H1 (cell line): ENCODE measurements around the gene RBBP5. TPM values are rescaled to one million over a fixed set of nuclear protein-coding genes. Genes with fewer than 3 reads are reported as not detected.

ENCODE experiments used
- CTCF ChIA-PET: fragments of 300-600 bp; sonication (Branson Sonifier 250); formaldehyde crosslinking; loops from one replicate; lab custom pipeline; 2021; ENCODE audit not compliant: partially characterized antibody; lab: Charles Lee
- POLR2A ChIA-PET: fragments of 300-600 bp; sonication (Branson Sonifier 250); formaldehyde crosslinking; loops from one replicate; lab custom pipeline; 2021; ENCODE audit warnings: inconsistent platforms; ENCODE audit not compliant: partially characterized antibody; lab: Charles Lee
- DNase-seq, 2 experiments: peaks; one replicate each; pipeline versions ENCODE4 v3.0.0 to v3.0.0-alpha.2; 2010 to 2022; ENCODE audit warnings: low spot score in 2 of 2, low read depth in 1 of 2, mixed read lengths in 1 of 2
- FAIRE-seq: peaks from 2 replicates; lab custom pipeline; 2011; peaks lifted over from hg19 to GRCh38; lab: Jason Lieb, UNC
- H2AFZ ChIP-seq: 2 replicates; pipeline ENCODE4 v1.8.1; 2012; ENCODE audit warnings: low read length, inconsistent platforms
- H2AK5ac ChIP-seq: 2 replicates; pipeline ENCODE4 v1.6.1; 2013; ENCODE audit warnings: low read depth, low read length
- H2BK120ac ChIP-seq: replicated peaks from 2 replicates; pipeline ENCODE3; 2013; ENCODE audit warnings: low read depth, low read length, inconsistent platforms
- H2BK12ac ChIP-seq: 2 replicates; pipeline ENCODE4 v1.6.1; 2013; ENCODE audit warnings: low read depth, low read length
- H2BK15ac ChIP-seq: 2 replicates; pipeline ENCODE4 v1.6.1; 2013; ENCODE audit warnings: low read length
- H2BK20ac ChIP-seq: 2 replicates; pipeline ENCODE4 v1.6.1; 2013; ENCODE audit warnings: low read length
- H2BK5ac ChIP-seq: 2 replicates; pipeline ENCODE4 v1.6.1; 2013; ENCODE audit warnings: low read depth, low read length
- H3K14ac ChIP-seq: 2 replicates; pipeline ENCODE4 v1.6.1; 2013; ENCODE audit warnings: inconsistent platforms; ENCODE audit not compliant: insufficient read length
- H3K18ac ChIP-seq: 2 replicates; pipeline ENCODE4 v1.6.1; 2013; ENCODE audit warnings: low read length; ENCODE audit errors: extremely low read depth
- H3K23ac ChIP-seq: 2 replicates; pipeline ENCODE4 v1.6.1; 2013; ENCODE audit warnings: inconsistent platforms; ENCODE audit not compliant: insufficient read length
- H3K23me2 ChIP-seq: 2 replicates; pipeline ENCODE4 v1.6.1; 2013; ENCODE audit warnings: low read depth, low read length
- H3K27ac ChIP-seq: 2 replicates; pipeline ENCODE4 v1.6.1; 2011; ENCODE audit warnings: low read depth, low read length, inconsistent platforms
- H3K27me3 ChIP-seq, 4 experiments: replicated peaks in 1 of 4; 1 replicate in 1 of 4; 2 replicates in 3 of 4; pipeline versions ENCODE4 v1.6.1 to v1.8.1; 2011 to 2013; ENCODE audit warnings: low read length in 3 of 4, mild to moderate bottlenecking in 3 of 4, inconsistent platforms in 2 of 4, mixed read lengths in 2 of 4, moderate library complexity in 1 of 4; ENCODE audit not compliant: control insufficient read depth in 3 of 4, insufficient read depth in 3 of 4; ENCODE audit errors: extremely low read depth in 1 of 4
- H3K36me3 ChIP-seq, 4 experiments: 2 replicates each; pipeline versions ENCODE4 v1.6.1 to v1.8.1; 2011 to 2013; ENCODE audit warnings: mild to moderate bottlenecking in 4 of 4, low read length in 3 of 4, moderate library complexity in 2 of 4, control low read depth in 1 of 4, inconsistent platforms in 1 of 4; ENCODE audit not compliant: insufficient read depth in 4 of 4, control insufficient read depth in 2 of 4
- H3K4ac ChIP-seq: replicated peaks from 2 replicates; pipeline ENCODE3; 2013; ENCODE audit warnings: low read length, low read depth, mixed read lengths, inconsistent platforms; ENCODE audit not compliant: insufficient read length
- H3K4me1 ChIP-seq, 4 experiments: replicated peaks in 1 of 4; 1 replicate in 1 of 4; 2 replicates in 3 of 4; pipeline versions ENCODE4 v1.6.1 to v1.8.1; 2011 to 2013; ENCODE audit warnings: low read length in 3 of 4, inconsistent platforms in 2 of 4, mixed read lengths in 1 of 4; ENCODE audit not compliant: insufficient read depth in 4 of 4, control insufficient read depth in 3 of 4
- H3K4me2 ChIP-seq, 2 experiments: 2 replicates each; pipeline versions ENCODE4 v1.6.1 to v1.8.1; 2011 to 2013; ENCODE audit warnings: low read depth in 2 of 2, low read length in 2 of 2, control low read depth in 1 of 2, inconsistent platforms in 1 of 2, mild to moderate bottlenecking in 1 of 2; ENCODE audit not compliant: insufficient read depth in 1 of 2
- H3K4me3 ChIP-seq, 4 experiments: fragments of 200-600, 300-600 bp in 1 of 4; sonication (generic), shearing (Covaris generic), sonication (Bioruptor Twin) in 1 of 4; 2 replicates each; pipeline versions ENCODE4 v1.5.1 to v1.8.1; 2011 to 2016; ENCODE audit warnings: low read length in 4 of 4, low read depth in 3 of 4, control low read depth in 2 of 4, inconsistent platforms in 2 of 4, mild to moderate bottlenecking in 2 of 4, mixed read lengths in 1 of 4, moderate library complexity in 1 of 4; ENCODE audit not compliant: insufficient read depth in 2 of 4; ENCODE audit errors: extremely low read depth in 1 of 4
- H3K56ac ChIP-seq: replicated peaks from 2 replicates; pipeline ENCODE3; 2013; ENCODE audit warnings: low read depth, mild to moderate bottlenecking, mixed read lengths, low read length, inconsistent platforms; ENCODE audit not compliant: insufficient read length
- H3K79me1 ChIP-seq: 2 replicates; pipeline ENCODE4 v1.6.1; 2013; ENCODE audit warnings: low read depth, low read length, control low read depth
- H3K79me2 ChIP-seq, 2 experiments: 2 replicates each; pipeline versions ENCODE4 v1.6.1 to v1.8.1; 2012 to 2013; ENCODE audit warnings: low read length in 2 of 2, mild to moderate bottlenecking in 2 of 2, inconsistent platforms in 1 of 2; ENCODE audit not compliant: insufficient read depth in 2 of 2, control insufficient read depth in 1 of 2
- H3K9ac ChIP-seq, 4 experiments: replicated peaks in 1 of 4; 1 replicate in 1 of 4; 2 replicates in 3 of 4; pipeline versions ENCODE4 v1.6.1 to v1.8.1; 2011 to 2013; ENCODE audit warnings: low read depth in 3 of 4, low read length in 3 of 4, control low read depth in 2 of 4, mild to moderate bottlenecking in 2 of 4, moderate library complexity in 2 of 4, inconsistent platforms in 1 of 4; ENCODE audit errors: extremely low read depth in 1 of 4
- H3K9me3 ChIP-seq, 2 experiments: 2 replicates each; pipeline versions ENCODE4 v1.6.1 to v1.8.1; 2012 to 2013; ENCODE audit warnings: mild to moderate bottlenecking in 2 of 2, moderate library complexity in 2 of 2, control low read depth in 1 of 2, inconsistent platforms in 1 of 2, low read depth in 1 of 2, low read length in 1 of 2, mixed read lengths in 1 of 2; ENCODE audit not compliant: insufficient read depth in 2 of 2
- H4K20me1 ChIP-seq, 2 experiments: replicated peaks in 1 of 2; 2 replicates each; pipeline versions ENCODE3 to v1.8.1; 2011 to 2013; ENCODE audit warnings: inconsistent platforms in 2 of 2, low read length in 2 of 2, mild to moderate bottlenecking in 1 of 2; ENCODE audit not compliant: insufficient read depth in 2 of 2, control insufficient read depth in 1 of 2
- H4K5ac ChIP-seq: 2 replicates; pipeline ENCODE4 v1.6.1; 2013; ENCODE audit warnings: low read length, low read depth, mixed read lengths, inconsistent platforms; ENCODE audit not compliant: insufficient read length
- H4K8ac ChIP-seq: 2 replicates; pipeline ENCODE4 v1.8.0; 2013; ENCODE audit warnings: mild to moderate bottlenecking, moderate library complexity, low read length, inconsistent platforms; ENCODE audit not compliant: insufficient read depth; ENCODE audit errors: extremely low read depth
- H4K91ac ChIP-seq: replicated peaks from 2 replicates; pipeline ENCODE3; 2013; ENCODE audit warnings: low read length, mixed read lengths, inconsistent platforms; ENCODE audit not compliant: insufficient read length
- EGR1 ChIP-seq: IDR thresholded peaks from 2 replicates; pipeline ENCODE4 v1.6.1; 2011; ENCODE audit warnings: low read depth, low read length, borderline replicate concordance
- FOSL1 ChIP-seq: IDR thresholded peaks from 2 replicates; pipeline ENCODE4 v1.6.1; 2011; ENCODE audit warnings: mild to moderate bottlenecking, low read depth, low read length, moderate library complexity; ENCODE audit not compliant: insufficient read depth
- JUN ChIP-seq: IDR thresholded peaks from 2 replicates; pipeline ENCODE4 v1.6.1; 2011; ENCODE audit warnings: low read depth, mild to moderate bottlenecking, improper control_type of control experiment, low read length
- KDM4A ChIP-seq: IDR thresholded peaks from one replicate; pipeline ENCODE4 v1.7.1; 2012; ENCODE audit warnings: low read depth, mild to moderate bottlenecking, moderate library complexity, low read length, inconsistent platforms; ENCODE audit not compliant: severe bottlenecking
- KDM5A ChIP-seq: fragments of 200-600 bp; IDR thresholded peaks from 2 replicates; pipeline ENCODE4 v1.7.1; 2012; ENCODE audit warnings: mild to moderate bottlenecking, low read length, inconsistent platforms, mixed read lengths
- MAFK ChIP-seq: IDR thresholded peaks from 2 replicates; pipeline ENCODE4 v1.6.1; 2012; ENCODE audit warnings: low read depth, mild to moderate bottlenecking, improper control_type of control experiment, low read length
- RAD21 ChIP-seq, 2 experiments: IDR thresholded peaks in 1 of 2; conservative IDR thresholded peaks in 1 of 2; 2 replicates each; pipeline ENCODE4 v1.6.1; 2011; ENCODE audit warnings: low read depth in 2 of 2, low read length in 2 of 2, improper control_type of control experiment in 1 of 2, inconsistent platforms in 1 of 2, mild to moderate bottlenecking in 1 of 2, moderate library complexity in 1 of 2
- RBBP5 ChIP-seq: IDR thresholded peaks from 2 replicates; pipeline ENCODE4 v1.7.1; 2012; ENCODE audit warnings: low read depth, mild to moderate bottlenecking, inconsistent platforms, low read length, moderate library complexity, borderline replicate concordance
- RFX5 ChIP-seq: IDR thresholded peaks from 2 replicates; pipeline ENCODE4 v1.6.1; 2011; ENCODE audit warnings: low read depth, low read length, improper control_type of control experiment, borderline replicate concordance
- SP4 ChIP-seq: IDR thresholded peaks from 2 replicates; pipeline ENCODE4 v1.6.1; 2012; ENCODE audit warnings: low read length, inconsistent platforms
- SRF ChIP-seq: IDR thresholded peaks from 2 replicates; pipeline ENCODE4 v1.6.1; 2011; ENCODE audit warnings: mild to moderate bottlenecking, low read depth, low read length, moderate library complexity
- TAF7 ChIP-seq: optimal IDR thresholded peaks from 2 replicates; pipeline ENCODE3; 2011; ENCODE audit warnings: low read depth, mild to moderate bottlenecking, inconsistent platforms, low read length, moderate library complexity, borderline replicate concordance
- WGBS, 2 experiments: shearing (Covaris generic) in 1 of 2; methylation state at CpG; one replicate each; pipeline versions ENCODE4 v1.1.6 to v1.1.7; 2013 to 2015; ENCODE audit warnings: low lambda C conversion rate in 2 of 2, mixed read lengths in 2 of 2, inconsistent platforms in 1 of 2, low coverage in 1 of 2, missing lambda C conversion rate in 1 of 2; ENCODE audit not compliant: insufficient replicate concordance in 2 of 2, insufficient coverage in 1 of 2, insufficient read length in 1 of 2; ENCODE audit errors: extremely low coverage in 1 of 2, missing lambda C conversion rate in 1 of 2; 5-methylcytosine and 5-hydroxymethylcytosine counted together
- polyA plus RNA-seq, 7 experiments: library from polyadenylated mRNA; depleted of rRNA in 3 of 7; stranded (reverse) in 5 of 7; unstranded in 2 of 7; fragments of >200 nt in 5 of 7; fragments of 200-250 nt in 2 of 7; gene quantifications; 1 replicate in 5 of 7; 2 replicates in 1 of 7; 4 replicates in 1 of 7; pipeline versions ENCODE4 v1.2.1 to v1.2.3, GENCODE V29; 2011 to 2013; ENCODE audit warnings: missing spikeins in 2 of 7, mixed read lengths in 2 of 7
- total RNA-seq: library from RNA; stranded (reverse); fragmentation: NEBNext Ultra II Directional; extraction: Animal tissue kit (Norgen Biotek cat#: 25700); gene quantifications from 2 replicates; pipeline ENCODE4 v1.2.1, GENCODE V29; 2021
- TF ChIP-seq, protein P1 (sequence below): IDR thresholded peaks from 2 replicates; pipeline ENCODE4 v1.6.1; 2011; ENCODE audit warnings: low read depth, mild to moderate bottlenecking, low read length; ENCODE audit not compliant: insufficient read depth

RBBP5 gene
- total and polyA plus RNA-seq, 2 of the 8 experiments (the other 6 are each of a cell fraction or from before 2014, with no cell fraction given) = 6.7 to 21.5 TPM

GRCh38 chr1:205061227-205061626 lies 60.6 kb downstream of the RBBP5 start:
- FAIRE-seq (no peak), DNase-seq (no peak)
- no peak for TF ChIP-seq RBBP5
- TF ChIP-seq FOSL1 = no peak
- TF ChIP-seq SP4 = no peak
- no peak for TF ChIP-seq KDM4A
- TF ChIP-seq RFX5 = no peak
- no peak for TF ChIP-seq MAFK
- no peak for TF ChIP-seq RAD21 (IDR thresholded peaks at IDR 0.05 in 1 of 2, conservative IDR thresholded peaks at IDR 0.05 in 1 of 2; ENCODE audit: low read depth in 2 of 2, low read length in 2 of 2)
- no peak for TF ChIP-seq KDM5A
- no peak for TF ChIP-seq TAF7
- TF ChIP-seq JUN = no peak
- TF ChIP-seq, protein P1, sequence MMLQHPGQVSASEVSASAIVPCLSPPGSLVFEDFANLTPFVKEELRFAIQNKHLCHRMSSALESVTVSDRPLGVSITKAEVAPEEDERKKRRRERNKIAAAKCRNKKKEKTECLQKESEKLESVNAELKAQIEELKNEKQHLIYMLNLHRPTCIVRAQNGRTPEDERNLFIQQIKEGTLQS = no peak
- TF ChIP-seq EGR1 = no peak
- TF ChIP-seq SRF = no peak

More at GRCh38 chr1:205061227-205061626, 60.6 kb downstream of the RBBP5 start:
- H3K4me2 ChIP-seq = no peak overlapping the region
- ChIA-PET CTCF (interaction anchor here (0.6 to 38.9 kb wide), 60 partner anchors 11 to 525 kb away, joined by 3 to 1336 read pairs (median 5); partner anchors contain the start of genes CNTN2, NUAK2, TMCC2 and TMEM81), POLR2A (interaction anchor here (0.8 to 2.5 kb wide), 6 partner anchors 21 to 293 kb away, joined by 3 to 6 read pairs (median 3); no protein-coding TSS in a partner anchor)
- no peak overlapping the region for H3K23ac ChIP-seq
- no peak overlapping the region for H4K5ac ChIP-seq
- no peaks in the 10 kb centered on the region for H3K27me3 ChIP-seq
- no peak overlapping the region for H3K18ac ChIP-seq
- H3K9ac ChIP-seq = no peak overlapping the region
- no peaks in the 10 kb centered on the region for H3K9me3 ChIP-seq
- H2AK5ac ChIP-seq = no peak overlapping the region
- no peaks in the 10 kb centered on the region for H3K23me2 ChIP-seq
- H3K4ac ChIP-seq = peak overlapping the region; percentile 27
- H3K79me2 ChIP-seq = no peaks in the 10 kb centered on the region
- no peak overlapping the region for H2BK120ac ChIP-seq
- peak overlapping the region; percentile 28; the same call in 1 of the 2 replicates for H4K8ac ChIP-seq
- no peak overlapping the region; the same call in 1 of the 2 replicates for H2BK12ac ChIP-seq
- peak overlapping the region; percentile 78 for H4K91ac ChIP-seq
- peak overlapping the region; percentile 90 for H2BK15ac ChIP-seq
- no peaks in the 10 kb centered on the region for H3K79me1 ChIP-seq
- no peak overlapping the region for H3K27ac ChIP-seq
- no peak overlapping the region for H3K4me3 ChIP-seq
- no peaks in the 10 kb centered on the region for H4K20me1 ChIP-seq
- H2BK20ac ChIP-seq = no peak overlapping the region
- no peak overlapping the region for H3K56ac ChIP-seq
- peaks cover 0 to 4% (median 2%) of the 10 kb centered on the region in 4 experiments; a peak in 4 of 7 replicates for H3K4me1 ChIP-seq
- no peak overlapping the region for H3K14ac ChIP-seq
- no peaks in the 10 kb centered on the region for H3K36me3 ChIP-seq
- 0 out of 2 replicates have a peak overlapping the region, but pooled peaks have one; percentile 60 for H2AFZ ChIP-seq
- H2BK5ac ChIP-seq = no peak overlapping the region
- 69% methylated on average over 8 of the region's 14 CpGs; no CpG with 5 or more reads in 1 of the 2 experiments for WGBS, 2 experiments
